DMS 273 treated with DMSO at 0.1 percent for 48 hours (cell line): ENCODE measurements around the gene ITPRIP.

ENCODE experiments used
- DNase-seq: peaks from one replicate; lab custom pipeline; 2025; lab: John Stamatoyannopoulos, UW

Gene ITPRIP

DNA sequence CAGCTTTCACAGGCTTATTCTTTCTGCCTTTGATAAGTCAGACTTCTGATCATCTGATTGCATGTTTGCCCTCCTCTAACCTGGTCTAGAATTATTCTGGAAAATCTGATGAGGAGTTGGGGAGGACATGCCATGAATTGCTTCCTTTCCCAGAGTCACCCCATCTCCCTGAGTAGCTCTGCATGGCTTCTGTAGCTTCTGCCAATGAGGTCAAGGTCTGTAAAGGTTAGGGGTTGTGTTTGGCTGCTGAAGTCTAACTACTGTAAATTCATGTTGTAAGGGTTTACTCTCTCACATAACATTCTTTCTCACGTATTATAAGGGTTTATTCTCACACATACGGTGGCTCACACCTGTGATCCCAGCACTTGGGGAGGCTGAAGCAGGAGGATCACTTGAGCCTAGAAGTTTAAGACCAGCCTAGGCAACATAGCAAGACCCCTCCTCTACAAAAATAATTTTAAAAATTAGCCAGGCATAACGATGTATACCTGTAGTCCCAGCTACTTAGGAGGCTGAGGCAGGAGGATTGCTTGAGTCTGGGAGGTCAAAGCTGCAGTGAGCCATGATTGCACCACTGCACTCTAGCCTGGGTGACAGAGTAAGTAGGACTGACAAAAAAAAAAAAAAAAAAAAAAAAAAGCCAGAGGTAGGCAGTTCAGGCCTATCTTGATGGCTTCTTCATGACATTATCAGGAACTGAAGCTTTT, 58.6 kb downstream of the ITPRIP start:
- DNase-seq, result no peak

DNA sequence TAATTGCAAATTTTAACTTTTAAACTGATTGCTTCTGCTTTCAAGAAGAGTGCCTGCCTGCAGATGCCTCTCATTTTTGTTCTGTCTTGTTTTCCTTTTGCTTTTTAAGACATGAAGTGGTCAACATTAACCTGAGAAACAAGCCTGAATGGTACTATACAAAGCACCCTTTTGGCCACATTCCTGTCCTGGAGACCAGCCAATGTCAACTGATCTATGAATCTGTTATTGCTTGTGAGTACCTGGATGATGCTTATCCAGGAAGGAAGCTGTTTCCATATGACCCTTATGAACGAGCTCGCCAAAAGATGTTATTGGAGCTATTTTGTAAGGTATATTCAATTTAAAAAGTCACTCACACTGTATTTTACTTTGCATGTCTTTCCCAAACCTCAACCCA, 60.5 kb downstream of the ITPRIP start:
- no peak for DNase-seq

GRCh38 chr10:104276192-104276591, 62.1 kb downstream of the ITPRIP start:
- DNase-seq, result no peak

GRCh38 chr10:104274762-104275721, 63.2 kb downstream of the ITPRIP start:
- no peak for DNase-seq

DNA sequence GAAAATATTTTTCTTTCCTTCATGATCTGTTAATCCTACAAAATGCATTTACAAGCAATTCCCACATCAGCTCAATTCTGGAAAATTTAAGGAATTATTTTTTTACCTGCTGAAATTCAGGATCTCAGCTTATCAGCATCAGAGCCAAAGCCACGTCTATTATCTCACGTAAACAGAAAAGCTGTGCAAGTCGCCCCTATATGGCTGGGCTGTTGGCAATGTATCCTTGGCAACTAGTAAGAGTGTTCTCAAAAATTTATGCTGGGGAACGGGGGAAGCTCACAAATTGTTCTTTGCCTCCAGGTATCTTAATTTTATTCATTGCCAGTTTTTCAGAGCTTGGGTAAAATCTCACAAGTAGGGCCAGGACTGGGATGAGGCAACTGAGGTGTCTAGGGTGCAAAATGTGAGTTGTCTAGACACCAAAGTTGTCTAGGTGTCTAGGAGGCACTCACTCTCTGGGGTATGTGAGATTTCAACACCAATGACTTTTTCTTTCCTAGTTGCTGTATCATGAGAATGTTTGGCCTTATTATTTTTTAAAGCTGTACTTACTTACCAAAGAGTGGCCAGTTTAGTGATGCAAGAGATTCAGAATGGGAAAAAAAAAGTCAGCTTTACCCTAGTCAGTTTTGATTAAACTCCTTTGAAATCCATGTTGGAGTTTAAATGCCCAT, 64.2 kb downstream of the ITPRIP start:
- DNase-seq, result no peak

- no peak for DNase-seq
These were observed 65.0 kb downstream of the ITPRIP start for GRCh38 chr10:104273286-104273685.

DNA sequence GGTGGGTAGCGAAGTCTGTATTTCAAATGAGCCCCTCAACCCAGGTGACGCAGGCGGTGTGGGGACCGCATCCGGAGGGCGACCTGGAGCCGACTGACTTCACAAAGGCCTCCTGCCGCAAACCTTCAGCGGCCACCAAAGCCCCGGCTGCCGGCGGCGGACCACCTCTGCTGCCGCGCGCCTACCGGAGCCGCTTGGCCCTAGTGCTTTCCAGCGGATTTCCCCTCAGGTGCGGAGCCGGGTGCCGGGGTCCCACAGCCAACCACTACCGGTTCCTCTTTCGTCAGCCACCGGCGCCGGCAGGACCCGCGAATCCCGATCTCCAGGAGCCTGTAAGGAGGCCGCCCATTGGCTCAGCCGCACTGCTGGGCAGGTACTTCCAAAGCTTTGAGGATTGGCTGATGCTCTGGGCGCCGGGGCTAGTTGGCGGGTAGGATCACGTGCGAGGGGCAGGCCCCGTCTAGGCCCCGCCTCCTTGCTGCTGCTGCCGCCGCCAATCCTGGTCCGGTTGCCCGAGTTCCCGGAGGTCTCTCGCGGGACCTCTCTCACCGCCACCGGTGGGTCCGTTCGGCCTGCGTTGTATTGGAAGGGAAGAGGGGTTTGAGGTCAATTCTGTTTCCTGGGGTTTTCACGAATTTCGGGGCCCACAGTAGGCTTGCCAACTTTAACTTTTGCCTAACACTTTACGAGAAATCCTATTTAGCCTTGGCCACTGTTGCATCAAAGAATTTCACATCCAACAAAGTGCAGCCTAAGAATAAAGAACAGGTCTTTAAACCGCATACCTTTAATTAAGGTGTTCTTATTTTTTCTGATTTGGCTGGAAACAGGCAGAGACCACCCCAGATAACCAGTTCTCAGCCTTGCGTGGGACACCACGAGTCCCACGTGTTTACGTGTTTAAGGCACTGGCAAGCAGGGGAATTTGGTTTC, 69.3 kb downstream of the ITPRIP start, which contains the start of gene GSTO2:
Gene GSTO2, plus strand, starts transcription at position 472 of the 933 bp plus-strand sequence. CDS start 5,732 bp downstream, outside the sequence.
- peak; percentile 95 for DNase-seq

DNA sequence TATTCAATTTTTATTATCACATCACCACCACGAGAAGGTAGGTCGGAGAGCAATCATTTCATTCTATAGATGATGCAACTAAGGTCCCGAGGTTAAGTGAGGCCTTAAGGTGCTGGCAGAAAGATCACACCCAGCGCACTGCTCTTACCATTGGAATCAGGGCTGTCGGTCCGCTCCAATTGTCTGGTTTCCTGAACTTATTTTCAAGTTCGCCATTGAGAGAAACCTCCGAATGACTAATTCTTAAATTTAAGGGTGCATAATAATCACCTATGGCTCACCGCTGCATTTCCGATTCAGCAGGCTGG, 69.9 kb downstream of the ITPRIP start:
- DNase-seq, result no peak

GRCh38 chr10:104267721-104268404, 70.4 kb downstream of the ITPRIP start:
- no peak for DNase-seq

- DNase-seq, result no peak
These were observed 73.5 kb downstream of the ITPRIP start for GRCh38 chr10:104264783-104265182.

- peak; percentile 41 for DNase-seq
These were observed 76.2 kb downstream of the ITPRIP start for GRCh38 chr10:104262055-104262454.

- DNase-seq, result no peak
These were observed 77.5 kb downstream of the ITPRIP start for GRCh38 chr10:104260775-104261115.

DNA sequence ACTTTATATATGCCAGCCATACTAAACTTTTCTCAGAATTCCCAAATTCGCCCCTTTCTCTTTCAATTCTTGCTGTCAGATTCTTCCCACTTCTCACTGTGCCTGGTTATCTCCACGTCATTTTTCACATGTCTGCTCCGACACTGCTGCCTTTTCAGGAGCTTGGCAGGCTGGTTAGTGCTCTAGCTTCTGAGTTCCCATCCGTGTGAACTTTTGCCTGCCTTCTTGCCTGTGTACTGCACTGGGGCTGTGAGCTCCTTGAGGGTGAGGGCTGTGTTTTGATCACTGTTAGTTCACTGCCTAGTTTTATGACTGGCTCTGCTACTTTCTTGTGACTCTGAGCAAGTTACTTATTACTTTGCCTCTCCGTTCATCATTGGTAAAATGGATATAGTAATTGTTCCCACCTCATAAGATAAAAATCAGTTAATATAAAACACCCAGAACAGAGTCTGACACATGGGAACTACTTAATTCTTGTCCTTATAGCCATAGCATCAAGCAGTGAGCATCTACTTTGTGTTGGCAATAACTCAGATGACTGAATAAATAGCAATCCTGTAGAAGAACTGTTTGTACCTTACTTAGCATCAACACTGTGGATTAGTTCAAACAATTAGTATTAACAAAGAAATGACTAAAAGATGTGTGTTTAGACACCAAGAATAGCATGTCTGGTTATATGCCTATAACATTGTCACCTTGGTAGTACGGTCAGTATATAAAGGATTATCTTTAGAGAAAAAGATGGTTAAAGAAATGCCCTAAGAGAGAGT, 78.1 kb downstream of the ITPRIP start:
- no peak for DNase-seq
